Measurements from ENCODE around the gene TARS1. TPM values are rescaled to one million over a fixed set of nuclear protein-coding genes. Genes with fewer than 3 reads are reported as not detected.

Gene TARS1
- total RNA-seq = 100 to 1,000 TPM; 208 to 210 TPM

GRCh38 chr5:33440482-33441240, at the start of gene TARS1:
Gene TARS1 (plus strand): TSS chr5:33440965. CDS start chr5:33441087, 122 bp downstream.
- no peak for TF ChIP-seq CTCF (IDR thresholded peaks at IDR 0.05)
- intact Hi-C loops (cut with micrococcal nuclease) = no loop called here
- Mint-ChIP-seq H3K9me3 (no peaks in the 10 kb centered on the region), H3K27ac (no peak within 1 kb of the TSS), H3K4me3 (no peak within 1 kb of the TSS), H3K36me3 (ENCODE audit: low read depth) (peaks cover 20% of the 10 kb centered on the region), H3K27me3 (no peaks in the 10 kb centered on the region), H3K4me1 (ENCODE audit: low read depth) (peaks cover 35% of the 10 kb centered on the region)
- CTCF ChIA-PET = interaction anchor here (0.8 to 1.7 kb wide), 2 partner anchors 493 to 529 kb away, joined by 3 to 4 read pairs; no protein-coding TSS in a partner anchor
- peak; percentile 96 for ATAC-seq
- POLR2A ChIA-PET = interaction anchor here (1.0 to 1.1 kb wide), 2 partner anchors 9 to 12 kb away, joined by 3 read pairs; no protein-coding TSS in a partner anchor
- DNase-seq = peak; percentile 97

DNA sequence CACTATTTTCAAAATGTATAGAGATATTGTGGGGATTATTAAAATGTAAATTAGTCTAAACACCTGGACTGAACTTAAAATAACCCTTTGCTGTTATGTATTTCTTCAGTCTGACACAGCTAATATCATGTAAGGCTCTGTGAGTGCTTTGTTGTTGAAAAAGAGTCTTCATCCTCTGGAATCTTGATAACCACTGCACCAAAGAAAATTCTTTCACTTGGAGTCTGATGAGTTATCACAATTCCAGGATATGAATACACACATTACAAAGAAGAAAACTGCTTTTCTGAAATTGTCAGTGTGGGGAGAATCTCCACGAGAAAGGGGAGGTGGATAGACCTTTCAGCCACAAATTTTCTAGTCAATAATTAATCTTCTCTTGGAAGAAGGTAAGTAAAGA, 42.3 kb upstream of the TARS1 start:
- H3K27me3 Mint-ChIP-seq = peaks cover 1% of the 10 kb centered on the region
- DNase-seq (no peak), ATAC-seq (no peak)
- no peak overlapping the region for H3K27ac Mint-ChIP-seq
- no peak for TF ChIP-seq CTCF (IDR thresholded peaks at IDR 0.05)
- POLR2A ChIA-PET = no interaction called here
- no peak overlapping the region for H3K4me3 Mint-ChIP-seq
- H3K4me1 Mint-ChIP-seq (ENCODE audit: low read depth) = no peaks in the 10 kb centered on the region
- no peaks in the 10 kb centered on the region for H3K36me3 Mint-ChIP-seq (ENCODE audit: low read depth)
- peaks cover 4% of the 10 kb centered on the region for H3K9me3 Mint-ChIP-seq
- intact Hi-C loops (cut with micrococcal nuclease) = no loop called here
- CTCF ChIA-PET = no interaction called here

GRCh38 chr5:33400675-33401074, 40.1 kb upstream of the TARS1 start:
- intact Hi-C loops (cut with micrococcal nuclease) = no loop called here
- no peaks in the 10 kb centered on the region for H3K9me3 Mint-ChIP-seq

GRCh38 chr5:33401482-33402390, 39.0 kb upstream of the TARS1 start:
- Mint-ChIP-seq H3K36me3 (ENCODE audit: low read depth) (no peaks in the 10 kb centered on the region), H3K9me3 (no peaks in the 10 kb centered on the region), H3K27ac (no peak overlapping the region), H3K4me1 (ENCODE audit: low read depth) (no peaks in the 10 kb centered on the region), H3K27me3 (peaks cover 1% of the 10 kb centered on the region), H3K4me3 (no peak overlapping the region)
- CTCF ChIA-PET = no interaction called here
- intact Hi-C loops (cut with micrococcal nuclease) = no loop called here
- TF ChIP-seq CTCF (IDR thresholded peaks at IDR 0.05) = no peak
- POLR2A ChIA-PET = no interaction called here
- DNase-seq (no peak), ATAC-seq (no peak)

More at GRCh38 chr5:33400675-33401074, 40.1 kb upstream of the TARS1 start:
- ATAC-seq (no peak), DNase-seq (no peak)
- Mint-ChIP-seq H3K36me3 (ENCODE audit: low read depth) (no peaks in the 10 kb centered on the region), H3K27me3 (peaks cover 1% of the 10 kb centered on the region), H3K4me1 (ENCODE audit: low read depth) (no peaks in the 10 kb centered on the region), H3K4me3 (no peak overlapping the region), H3K27ac (no peak overlapping the region)
- TF ChIP-seq CTCF (IDR thresholded peaks at IDR 0.05) = no peak
- ChIA-PET POLR2A (no interaction called here), CTCF (no interaction called here)

DNA sequence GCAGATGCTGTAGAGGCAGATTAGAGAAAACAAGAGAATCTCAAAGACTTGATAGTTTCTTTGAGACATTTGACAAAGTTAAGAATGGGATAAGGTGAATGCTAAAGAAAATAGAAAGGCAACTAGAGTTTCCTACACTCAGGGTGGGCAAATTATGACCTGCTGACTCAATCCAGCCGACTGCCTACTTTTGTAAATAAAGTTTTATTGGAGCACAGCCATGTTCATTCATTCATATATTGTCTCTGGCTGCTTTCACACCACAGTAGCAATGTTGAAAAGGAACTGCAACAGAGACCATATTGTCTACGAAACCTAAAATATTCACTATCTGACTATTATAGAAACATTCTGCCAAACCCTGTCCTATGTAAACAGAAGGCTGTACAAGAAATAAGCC, 37.6 kb upstream of the TARS1 start:
- Mint-ChIP-seq H3K4me3 (no peak overlapping the region), H3K27me3 (peaks cover 1% of the 10 kb centered on the region), H3K9me3 (no peaks in the 10 kb centered on the region), H3K4me1 (ENCODE audit: low read depth) (no peaks in the 10 kb centered on the region), H3K36me3 (ENCODE audit: low read depth) (no peaks in the 10 kb centered on the region), H3K27ac (no peak overlapping the region)
- POLR2A ChIA-PET = no interaction called here
- ATAC-seq (no peak), DNase-seq (no peak)
- CTCF ChIA-PET = no interaction called here
- intact Hi-C loops (cut with micrococcal nuclease) = no loop called here
- TF ChIP-seq CTCF (IDR thresholded peaks at IDR 0.05) = no peak

Data from activated CD8-positive, alpha-beta T cell treated with anti-CD3 and anti-CD28 coated beads for 36 hours (primary cell).